Astrocyte of the spinal cord (primary cell): ENCODE results near the gene GRN.
A peak's percentile ranks its signal among the peaks of the same experiment; 100 is the strongest.

Experiments used
- DNase-seq: peaks from one replicate; pipeline ENCODE4 v3.0.0; 2011; ENCODE audit warnings: low read depth, low spot score
- H3K4me3 ChIP-seq: 2 replicates; pipeline ENCODE4 v1.5.1; 2011; ENCODE audit warnings: low read depth, mild to moderate bottlenecking, low read length, moderate library complexity
- CTCF ChIP-seq: IDR thresholded peaks from 2 replicates; pipeline ENCODE4 v1.5.1; 2012; ENCODE audit warnings: low read depth, mild to moderate bottlenecking, low read length, inconsistent platforms
- in situ Hi-C: cut with HindIII; loops from 2 replicates; pipeline ENCODE4 v1.10.0; 2017; ENCODE audit warnings: low sequenced_read_pairs

Gene GRN

GRCh38 chr17:44351464-44351863 lies 6.4 kb downstream of the GRN start:
- H3K4me3 ChIP-seq = no peak overlapping the region
- DNase-seq = no peak
- in situ Hi-C loops = no loop called here
- no peak for TF ChIP-seq CTCF

- no peak for DNase-seq
- in situ Hi-C loops = no loop called here
- no peak overlapping the region for H3K4me3 ChIP-seq
- TF ChIP-seq CTCF = no peak
Observed at GRCh38 chr17:44351961-44352827, 7.1 kb downstream of the GRN start.

- in situ Hi-C loops = no loop called here
- no peak overlapping the region for H3K4me3 ChIP-seq
- DNase-seq = no peak
- TF ChIP-seq CTCF = no peak
Observed at GRCh38 chr17:44352828-44353671, 7.9 kb downstream of the GRN start.

- H3K4me3 ChIP-seq = no peak overlapping the region
- in situ Hi-C loops = no loop called here
- TF ChIP-seq CTCF = no peak
- no peak for DNase-seq
Observed at GRCh38 chr17:44353672-44354331, 8.7 kb downstream of the GRN start.

GRCh38 chr17:44354582-44355561 lies 9.8 kb downstream of the GRN start:
- in situ Hi-C loops = no loop called here
- TF ChIP-seq CTCF = peak; percentile 28
- H3K4me3 ChIP-seq = no peak overlapping the region
- no peak for DNase-seq

GRCh38 chr17:44355642-44356099 lies 10.6 kb downstream of the GRN start:
- in situ Hi-C loops = no loop called here
- TF ChIP-seq CTCF = no peak
- no peak overlapping the region for H3K4me3 ChIP-seq
- DNase-seq = no peak
